IMR-90 (cell line): ENCODE results near the gene C6orf52.

Source experiments
- CTCF ChIP-seq: conservative IDR thresholded peaks from 2 replicates; pipeline ENCODE4 v1.5.1; 2012; ENCODE audit warnings: mild to moderate bottlenecking, low read depth, low read length, improper control_type of control experiment
- ELK1 ChIP-seq: fragments of 150-350 bp; IDR thresholded peaks from 2 replicates; pipeline ENCODE4 v1.6.1; 2016; ENCODE audit warnings: low read depth, mild to moderate bottlenecking, low read length, moderate library complexity, borderline replicate concordance
- MAFK ChIP-seq: IDR thresholded peaks from 2 replicates; pipeline ENCODE4 v1.6.1; 2012; ENCODE audit warnings: low read depth, low read length, improper control_type of control experiment
- MXI1 ChIP-seq: IDR thresholded peaks from 2 replicates; pipeline ENCODE4 v1.6.1; 2012; ENCODE audit warnings: low read depth, mild to moderate bottlenecking, low read length, moderate library complexity, borderline replicate concordance
- POLR2A ChIP-seq: IDR thresholded peaks from 2 replicates; pipeline ENCODE4 v1.6.1; 2012; ENCODE audit warnings: mild to moderate bottlenecking, low read depth, low read length
- RAD21 ChIP-seq: IDR thresholded peaks from 2 replicates; pipeline ENCODE4 v1.6.1; 2012; ENCODE audit warnings: low read length, improper control_type of control experiment
- RCOR1 ChIP-seq: IDR thresholded peaks from 2 replicates; pipeline ENCODE4 v1.6.1; 2012; ENCODE audit warnings: mild to moderate bottlenecking, low read length, improper control_type of control experiment; ENCODE audit not compliant: insufficient replicate concordance
- RFX5 ChIP-seq: IDR thresholded peaks from 2 replicates; pipeline ENCODE4 v1.8.0; 2012; ENCODE audit warnings: low read depth, mild to moderate bottlenecking, low read length, moderate library complexity
- USF2 ChIP-seq: fragments of 150-350 bp; IDR thresholded peaks from 2 replicates; pipeline ENCODE4 v1.6.1; 2017; ENCODE audit warnings: mild to moderate bottlenecking, antibody characterized with exemption, low read length, low read depth

GRCh38 chr6:10722570-10722819 lies 28.1 kb upstream of the C6orf52 start:
- TF ChIP-seq CTCF (no peak), RAD21 (no peak), USF2 (no peak; the same call in 1 of the 2 replicates), ELK1 (no peak), MXI1 (no peak), MAFK (no peak), RFX5 (no peak), RCOR1 (no peak), POLR2A (no peak)
